ENCODE results near the gene CTSZ. TPM values are rescaled to one million over a fixed set of nuclear protein-coding genes. Genes with fewer than 3 reads are reported as not detected.
"Not testable (repeated sequence)": the region's sequence is repeated elsewhere in the genome, so short reads cannot be mapped to it uniquely, and the experiment has no call there.

The CTSZ gene
- total RNA-seq, 1 donor from 2014 or later: 250 TPM

GRCh38 chr20:59013031-59013951 is 6.2 kb upstream of the CTSZ start:
- no peak for DNase-seq

- not testable (repeated sequence) for DNase-seq
These were observed 4.8 kb upstream of the CTSZ start for GRCh38 chr20:59011874-59012157.

GRCh38 chr20:59010995-59011873 is 4.2 kb upstream of the CTSZ start:
- peak; percentile 97 for DNase-seq

- peak; percentile 84 for DNase-seq
These were observed 3.4 kb upstream of the CTSZ start for GRCh38 chr20:59010321-59010994.

GRCh38 chr20:59008715-59009336 is 1.8 kb upstream of the CTSZ start:
- no peak for DNase-seq

- DNase-seq: no peak
These were observed 834 bp upstream of the CTSZ start for GRCh38 chr20:59007665-59008511.

GRCh38 chr20:59006167-59006863 is 739 bp downstream of the CTSZ start:
- DNase-seq: peak; percentile 49

GRCh38 chr20:59005523-59006166 is 1.4 kb downstream of the CTSZ start:
- DNase-seq: no peak

GRCh38 chr20:59004763-59005522 is 2.1 kb downstream of the CTSZ start:
- peak; percentile 79 for DNase-seq

- DNase-seq: peak; percentile 26
These were observed 2.6 kb downstream of the CTSZ start for GRCh38 chr20:59004493-59004762.

GRCh38 chr20:59003836-59004492 is 3.1 kb downstream of the CTSZ start:
- DNase-seq: no peak

- no peak for DNase-seq
These were observed 4.1 kb downstream of the CTSZ start for GRCh38 chr20:59002874-59003399.

- DNase-seq: no peak
These were observed 4.7 kb downstream of the CTSZ start for GRCh38 chr20:59002388-59002787.

GRCh38 chr20:59001449-59002171 is 5.4 kb downstream of the CTSZ start:
- DNase-seq: no peak

- no peak for DNase-seq
These were observed 6.0 kb downstream of the CTSZ start for GRCh38 chr20:59001068-59001448.

GRCh38 chr20:59000326-59000725 is 6.7 kb downstream of the CTSZ start:
- DNase-seq: no peak

GRCh38 chr20:58998656-58999055 is 8.4 kb downstream of the CTSZ start:
- DNase-seq: no peak

- DNase-seq: no peak
These were observed 9.8 kb downstream of the CTSZ start for GRCh38 chr20:58997141-58997770.

All from dermis blood vessel endothelial cell (primary cell).